PFSK-1 (cell line): ENCODE data around the gene SUPT20HL1. TPM values are rescaled to one million over a fixed set of nuclear protein-coding genes. Genes with fewer than 3 reads are reported as not detected.

Experiments
- FOXP2 ChIP-seq: optimal IDR thresholded peaks from 2 replicates; pipeline ENCODE3; 2011; ENCODE audit warnings: borderline replicate concordance, control low read depth, inconsistent platforms; ENCODE audit not compliant: insufficient read depth; ENCODE audit errors: extremely low read length, extremely low read depth
- POLR2AphosphoS5 ChIP-seq: IDR thresholded peaks from 2 replicates; pipeline ENCODE4 v1.6.1; 2012; ENCODE audit warnings: low read depth, mild to moderate bottlenecking, control low read depth, low read length, moderate library complexity
- REST ChIP-seq, 2 experiments: IDR thresholded peaks; 2 replicates each; pipeline versions ENCODE4 v1.6.1 to v1.8.0; 2011 to 2012; ENCODE audit warnings: low read depth in 2 of 2, low read length in 2 of 2, control low read depth in 1 of 2, inconsistent platforms in 1 of 2, mild to moderate bottlenecking in 1 of 2, moderate library complexity in 1 of 2; ENCODE audit not compliant: insufficient read depth in 1 of 2
- SIN3A ChIP-seq: IDR thresholded peaks from 2 replicates; pipeline ENCODE4 v1.6.1; 2012; ENCODE audit warnings: mild to moderate bottlenecking, low read length, moderate library complexity, borderline replicate concordance; ENCODE audit not compliant: insufficient read depth
- TAF1 ChIP-seq: IDR thresholded peaks from 2 replicates; pipeline ENCODE4 v1.6.1; 2012; ENCODE audit warnings: low read length, control low read depth, borderline replicate concordance; ENCODE audit not compliant: insufficient read depth
- polyA plus RNA-seq: library from polyadenylated mRNA; unstranded; fragments of >200 nt; gene quantifications from one replicate; pipeline ENCODE4 v1.2.1, GENCODE V29; 2012; ENCODE audit warnings: low read depth, missing spikeins; ENCODE audit not compliant: insufficient read length

Gene SUPT20HL1
- not detected for polyA plus RNA-seq

GRCh38 chrX:24360272-24360671 lies at the start of gene SUPT20HL1:
TSS of gene SUPT20HL1 (plus strand) at chrX:24360639. CDS start at chrX:24362761, 2,122 bp downstream.
- no peak for TF ChIP-seq REST (IDR thresholded peaks at IDR 0.05; ENCODE audit: insufficient read depth in 1 of 2, low read depth in 2 of 2, low read length in 2 of 2)
- TF ChIP-seq SIN3A: no peak
- no peak for TF ChIP-seq POLR2AphosphoS5
- no peak for TF ChIP-seq FOXP2
- TF ChIP-seq TAF1: no peak

GRCh38 chrX:24314019-24314635 lies 46.3 kb upstream of the SUPT20HL1 start, which contains the start of gene SUPT20HL2:
TSS of gene SUPT20HL2 (minus strand) at chrX:24314069. CDS start at chrX:24313315, 754 bp downstream.
- TF ChIP-seq FOXP2: no peak

GRCh38 chrX:24316111-24316510 lies 44.3 kb upstream of the SUPT20HL1 start:
- no peak for TF ChIP-seq REST (IDR thresholded peaks at IDR 0.05; ENCODE audit: insufficient read depth in 1 of 2, low read depth in 2 of 2, low read length in 2 of 2)
- no peak for TF ChIP-seq TAF1
- TF ChIP-seq SIN3A: no peak

- TF ChIP-seq FOXP2: no peak
These were observed 42.9 kb upstream of the SUPT20HL1 start for GRCh38 chrX:24317567-24317966.

GRCh38 chrX:24321741-24322395 lies 38.6 kb upstream of the SUPT20HL1 start:
- TF ChIP-seq FOXP2 (no peak), REST (IDR thresholded peaks at IDR 0.05; ENCODE audit: insufficient read depth in 1 of 2, low read depth in 2 of 2, low read length in 2 of 2) (no peak), SIN3A (no peak), TAF1 (no peak), POLR2AphosphoS5 (no peak)

GRCh38 chrX:24325231-24325630 lies 35.2 kb upstream of the SUPT20HL1 start:
- TF ChIP-seq TAF1 (no peak), REST (IDR thresholded peaks at IDR 0.05; ENCODE audit: insufficient read depth in 1 of 2, low read depth in 2 of 2, low read length in 2 of 2) (no peak)
